HG02642 (cell line): ENCODE data around the gene CCDC102B.
"Not testable (repeated sequence)": the region's sequence is repeated elsewhere in the genome, so short reads cannot be mapped to it uniquely, and the experiment has no call there.

Experiments used
- ATAC-seq: cut with Tn5 transposase; IDR thresholded peaks from one replicate; pipeline ENCODE4 v1.9.1; 2021; ENCODE audit warnings: mild to moderate bottlenecking; ENCODE audit not compliant: unreplicated experiment, poor library complexity

The CCDC102B gene

DNA sequence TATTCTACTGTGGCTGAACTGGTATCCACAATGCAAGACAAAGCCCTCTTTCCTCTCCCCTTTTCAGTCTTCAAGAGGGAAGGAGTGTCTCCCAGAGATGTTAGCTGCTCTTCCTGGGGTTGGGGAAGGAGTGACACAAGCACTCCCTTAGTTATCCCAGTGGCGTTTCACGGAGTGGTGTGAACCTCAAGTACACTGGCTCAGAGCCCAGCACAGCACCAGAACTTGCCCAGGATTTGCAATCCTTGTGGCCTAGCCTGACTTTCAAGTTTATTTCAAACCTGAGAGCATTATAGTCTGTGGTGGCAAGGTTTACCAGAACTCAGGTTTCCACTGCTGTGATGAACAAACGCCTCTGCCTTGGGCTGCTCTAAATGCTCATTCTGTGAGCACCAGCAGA, 162.5 kb downstream of the CCDC102B start:
- no peak for ATAC-seq

- no peak for ATAC-seq
Observed at GRCh38 chr18:68962623-68963022, 164.7 kb downstream of the CCDC102B start.

DNA sequence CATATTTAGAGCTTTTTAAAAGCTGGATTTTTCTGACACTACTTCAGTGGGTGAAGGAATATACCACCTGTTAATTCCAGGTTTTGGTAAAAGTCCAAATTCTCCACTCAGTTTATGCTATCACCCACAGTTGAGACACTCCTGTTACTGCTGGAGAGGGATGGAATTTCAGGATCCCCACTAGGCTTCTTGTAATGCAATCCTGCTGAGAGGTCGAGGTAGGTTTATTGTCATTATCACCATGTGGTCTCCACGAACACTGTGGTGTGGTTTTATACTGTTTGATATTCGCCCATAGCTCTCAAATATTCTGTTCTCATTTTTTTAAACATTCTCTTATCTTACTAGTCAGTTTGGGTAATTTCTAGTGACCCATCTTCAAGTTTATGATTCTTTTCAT, 167.9 kb downstream of the CCDC102B start:
- no peak for ATAC-seq

DNA sequence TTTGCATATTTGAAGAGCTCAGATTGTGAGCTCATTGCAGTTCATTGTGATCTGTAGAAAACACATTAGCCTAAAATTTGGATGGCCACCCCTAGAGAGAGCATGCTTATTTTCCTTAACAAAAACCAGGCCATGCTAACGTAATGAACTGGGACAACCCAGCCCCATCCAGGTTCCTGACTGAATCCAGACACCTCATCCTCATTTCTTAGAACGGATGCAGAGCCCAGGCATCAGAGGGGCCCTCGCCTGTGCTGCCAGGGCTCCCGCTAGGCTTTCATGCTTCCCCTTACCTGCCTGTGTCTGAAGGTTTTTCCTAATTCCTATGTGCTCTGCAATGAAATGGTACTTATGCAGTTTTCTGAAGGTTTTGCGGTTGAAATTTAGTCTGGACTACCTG, 171.1 kb downstream of the CCDC102B start:
- ATAC-seq: no peak

DNA sequence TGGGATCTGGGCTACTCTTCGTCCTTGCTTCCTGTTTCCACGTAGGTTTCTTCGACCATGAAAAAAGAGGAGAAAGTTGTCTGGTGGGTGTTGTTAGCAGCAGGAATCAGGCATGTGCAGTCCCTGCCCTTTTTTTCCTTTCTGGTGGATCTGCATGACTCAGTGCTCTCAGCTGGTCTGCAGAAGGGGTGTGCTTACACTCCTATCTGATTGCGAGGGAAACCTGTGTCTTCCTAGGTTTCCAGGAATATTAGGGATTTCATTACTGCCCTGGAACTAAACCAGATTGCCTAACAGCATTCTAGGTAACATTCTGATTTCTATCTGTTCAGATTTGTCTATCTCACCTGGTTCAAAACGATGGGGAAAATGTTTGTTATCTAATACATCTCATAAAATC, 174.3 kb downstream of the CCDC102B start:
- ATAC-seq: no peak

GRCh38 chr18:68979737-68980136, 181.9 kb downstream of the CCDC102B start:
- ATAC-seq: no peak

DNA sequence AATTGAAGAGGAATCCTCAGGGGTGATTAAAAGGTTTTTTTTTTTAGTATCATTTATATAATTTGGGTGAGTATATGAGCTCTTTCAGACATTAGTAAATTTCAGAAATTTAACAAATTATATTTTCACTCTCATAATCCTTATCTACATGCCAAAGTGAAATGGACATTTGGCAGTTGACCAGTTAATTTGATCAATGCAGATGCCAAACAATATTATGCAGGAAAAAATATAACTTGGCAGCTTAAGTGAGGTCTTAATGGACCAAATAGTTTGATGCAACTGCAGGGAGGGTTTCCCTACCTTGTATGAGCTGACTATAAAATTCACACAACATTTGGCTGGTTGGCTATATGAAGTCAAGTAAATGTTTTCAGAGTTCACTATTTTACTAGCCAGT, 185.2 kb downstream of the CCDC102B start:
- ATAC-seq: no peak

DNA sequence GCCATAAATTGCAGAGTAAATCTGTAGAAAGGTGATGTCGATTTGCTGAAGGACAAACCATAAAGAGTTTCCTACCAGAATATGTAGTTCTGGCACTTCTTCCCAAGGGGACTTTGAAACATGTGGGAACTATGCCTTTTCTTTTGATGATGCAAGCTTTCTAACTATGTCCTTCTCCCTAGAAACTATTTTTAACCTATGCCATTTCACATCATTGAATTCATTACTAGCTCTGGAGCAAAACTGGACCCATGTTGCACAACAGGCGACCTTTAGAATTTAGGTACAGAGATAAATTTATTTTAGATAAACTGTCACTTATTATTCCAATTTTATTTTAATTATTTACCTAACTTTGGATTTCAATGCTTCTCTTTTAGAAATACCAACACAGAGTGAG, 186.5 kb downstream of the CCDC102B start:
- no peak for ATAC-seq

GRCh38 chr18:68985172-68985820, 187.4 kb downstream of the CCDC102B start:
- ATAC-seq: peak; percentile 99

- ATAC-seq: no peak
Observed at GRCh38 chr18:68991286-68991685, 193.4 kb downstream of the CCDC102B start.

GRCh38 chr18:68992719-68993482, 195.0 kb downstream of the CCDC102B start:
- peak; percentile 66 for ATAC-seq

GRCh38 chr18:68995675-68996074, 197.8 kb downstream of the CCDC102B start:
- ATAC-seq: no peak

GRCh38 chr18:68997845-68998244, 200.0 kb downstream of the CCDC102B start:
- ATAC-seq: no peak

DNA sequence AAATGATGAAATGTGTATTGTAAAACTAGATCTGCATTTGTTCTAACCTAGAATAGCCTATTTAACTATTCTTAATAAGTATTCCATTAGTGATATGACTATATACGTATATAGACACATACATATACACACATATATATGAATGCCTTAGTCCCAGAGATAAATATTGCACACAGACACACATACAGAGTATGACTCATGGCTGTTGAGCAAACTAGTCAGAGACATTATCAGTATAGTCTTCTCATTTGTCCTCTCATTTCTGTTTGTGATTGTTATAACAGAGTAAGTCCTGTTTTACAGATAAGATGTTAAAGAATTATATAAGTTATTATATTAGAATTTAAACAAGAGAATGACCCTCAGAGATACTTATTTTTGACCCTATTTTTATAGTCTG, 202.5 kb downstream of the CCDC102B start:
- ATAC-seq: no peak

DNA sequence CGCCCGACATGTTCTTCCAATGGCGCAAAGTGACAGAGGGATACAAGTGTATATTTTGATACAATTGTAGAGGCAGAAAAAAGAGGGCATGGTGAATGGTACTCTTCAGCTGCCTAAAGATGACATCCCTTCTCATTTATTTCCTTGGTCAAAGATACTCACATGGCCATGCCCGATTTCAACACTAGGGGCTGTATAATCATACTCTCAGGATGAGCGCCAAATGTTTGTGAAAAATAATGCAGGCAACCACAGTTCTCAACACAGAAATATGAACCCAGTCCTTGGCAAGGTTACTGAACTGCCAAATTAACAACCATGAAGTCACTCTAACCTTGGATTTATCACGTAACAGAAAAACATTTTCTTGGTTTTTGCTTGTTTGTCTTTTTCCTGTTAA, 204.4 kb downstream of the CCDC102B start:
- no peak for ATAC-seq

DNA sequence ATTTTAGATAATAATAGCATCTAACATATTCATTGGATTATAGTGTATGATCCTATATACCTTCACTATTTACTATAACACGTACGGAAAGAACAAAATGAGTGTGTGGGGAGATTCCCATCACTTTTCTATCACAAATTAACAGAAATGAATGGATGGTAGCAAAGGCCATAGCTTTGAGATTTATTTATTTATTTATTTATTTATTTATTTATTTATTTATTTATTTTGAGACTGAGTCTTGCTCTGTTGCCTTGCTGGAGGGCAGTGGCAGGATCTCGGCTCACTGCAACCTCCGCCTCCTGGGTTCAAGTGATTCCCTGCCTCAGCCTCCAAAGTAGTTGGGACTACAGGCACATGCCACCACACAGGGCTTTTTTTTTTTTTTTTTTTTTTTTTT, 208.3 kb downstream of the CCDC102B start:
- not testable (repeated sequence) for ATAC-seq

DNA sequence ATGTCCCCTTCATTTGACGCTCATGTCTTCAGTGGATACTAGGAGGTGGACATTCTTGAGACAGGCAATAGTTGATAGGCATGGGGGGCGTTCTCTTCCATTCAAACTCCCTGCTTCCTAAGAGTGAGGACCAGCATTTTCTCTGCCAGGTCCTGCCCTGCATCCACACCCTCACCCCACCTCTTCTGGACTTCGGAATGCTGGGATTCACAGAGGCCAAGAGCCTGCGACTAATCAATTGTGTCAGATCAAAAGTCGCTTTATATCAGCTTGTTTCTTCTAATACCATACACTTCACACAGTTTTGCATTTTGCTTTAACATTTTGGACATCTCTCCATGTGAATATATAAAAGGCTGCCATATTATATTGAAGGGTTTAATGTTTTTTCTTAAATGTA, 210.7 kb downstream of the CCDC102B start:
- no peak for ATAC-seq

DNA sequence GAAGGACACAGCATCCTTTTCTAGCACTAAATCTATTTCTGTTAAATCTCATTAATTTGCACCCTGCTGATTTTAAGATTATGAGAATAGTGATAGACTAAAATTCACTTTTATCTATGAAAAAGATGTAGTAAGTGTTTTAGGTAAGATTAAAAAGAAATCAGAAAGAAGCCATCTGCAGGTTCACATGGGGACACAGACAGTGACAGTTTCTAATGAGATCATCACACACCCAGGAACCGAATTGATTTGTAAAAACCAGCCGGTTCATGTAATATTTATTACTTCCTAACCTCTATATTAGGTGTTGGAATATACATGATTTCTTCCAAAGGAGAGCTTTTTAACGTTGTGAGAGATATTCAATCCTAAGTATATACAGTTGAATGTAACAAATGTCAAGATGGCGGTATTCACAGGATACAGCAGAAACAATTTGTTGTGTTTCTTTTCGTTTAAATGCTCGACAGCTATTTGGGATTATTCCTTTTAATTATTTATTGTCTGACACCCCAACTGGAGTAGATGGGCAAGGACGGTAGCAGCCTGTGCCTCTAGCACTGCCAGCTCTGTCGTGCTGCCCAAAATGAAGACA, 223.4 kb downstream of the CCDC102B start:
- ATAC-seq: no peak

GRCh38 chr18:69022426-69022825, 224.5 kb downstream of the CCDC102B start:
- ATAC-seq: no peak

- no peak for ATAC-seq
Observed at GRCh38 chr18:69031571-69031970, 233.7 kb downstream of the CCDC102B start.

DNA sequence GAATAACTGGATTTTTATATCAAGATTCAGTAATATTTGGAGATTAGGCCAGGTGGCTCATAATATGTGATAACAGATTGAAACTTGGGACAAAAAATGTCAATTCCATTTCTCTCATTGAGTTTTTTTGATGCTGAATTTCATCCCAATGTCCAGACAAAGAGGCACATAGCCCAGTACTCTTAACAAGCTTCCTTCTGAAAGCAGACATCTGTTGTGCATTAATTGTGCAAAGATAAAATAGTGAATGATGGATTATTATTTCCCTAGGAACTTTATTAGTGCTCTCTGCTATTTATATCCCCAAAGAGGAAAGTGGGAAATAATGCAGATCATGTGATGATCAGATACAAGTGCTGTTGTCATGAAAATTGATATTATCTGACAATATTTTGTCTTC, 234.1 kb downstream of the CCDC102B start:
- no peak for ATAC-seq

GRCh38 chr18:69035756-69036155, 237.9 kb downstream of the CCDC102B start:
- no peak for ATAC-seq
